Lower lobe of right lung (tissue), 2 donors: ENCODE measurements around the gene DNAJC1. TPM values are rescaled to one million over a fixed set of nuclear protein-coding genes. Genes with fewer than 3 reads are reported as not detected.

Experiments
- ATAC-seq, 2 donors: fragments of 200-7000 bp; cut with Tn5 transposase; one replicate each; pipeline ENCODE4 v1.9.1; 2020 to 2022; ENCODE audit warnings: mild to moderate bottlenecking in 2 of 2, moderate library complexity in 2 of 2
- DNase-seq: peaks from one replicate; pipeline ENCODE4 v3.0.0-alpha.2; 2020
- H3K27ac ChIP-seq: fragments of 200-600 bp; one replicate; pipeline ENCODE4 v1.8.0; 2022
- H3K27me3 ChIP-seq: fragments of 200-600 bp; one replicate; pipeline ENCODE4 v1.8.0; 2022; ENCODE audit warnings: low read depth
- H3K36me3 ChIP-seq: fragments of 200-600 bp; one replicate; pipeline ENCODE4 v1.8.0; 2022; ENCODE audit warnings: mild to moderate bottlenecking
- H3K4me1 ChIP-seq: fragments of 200-600 bp; one replicate; pipeline ENCODE4 v1.8.0; 2022
- H3K4me3 ChIP-seq: fragments of 200-600 bp; one replicate; pipeline ENCODE4 v1.8.0; 2022; ENCODE audit warnings: mild to moderate bottlenecking
- H3K9me3 ChIP-seq: fragments of 200-600 bp; one replicate; pipeline ENCODE4 v1.8.0; 2022
- CTCF ChIP-seq: fragments of 200-600 bp; IDR thresholded peaks from one replicate; pipeline ENCODE4 v1.8.0; 2022; ENCODE audit warnings: antibody characterized with exemption, mild to moderate bottlenecking
- intact Hi-C: fragments of 100-400 bp; cut with DNase I; formaldehyde crosslinking; loops from one replicate; pipeline ENCODE4 v1.11.0; 2022
- total RNA-seq: library from RNA; stranded (reverse); fragmentation: NEBNext Ultra II Directional; extraction: Animal tissue kit (Norgen Biotek cat#: 25700); gene quantifications from one replicate; pipeline ENCODE4 v1.2.1, GENCODE V29; 2021
- donor health status: DM: no; HTN: yes; CAD: no; lungs with severe emphysema.

Gene DNAJC1
- total RNA-seq, 1 donor from 2014 or later = 32.5 TPM

GRCh38 chr10:21754410-21755011 is 249.0 kb downstream of the DNAJC1 start:
- Histone ChIP-seq H3K27ac (no peak overlapping the region), H3K4me3 (no peak overlapping the region), H3K9me3 (no peaks in the 10 kb centered on the region), H3K27me3 (no peaks in the 10 kb centered on the region), H3K4me1 (no peaks in the 10 kb centered on the region), H3K36me3 (peaks cover 39% of the 10 kb centered on the region)
- DNase-seq (no peak), ATAC-seq (no peak)
- intact Hi-C loops = no loop called here
- no peak for TF ChIP-seq CTCF

- no peaks in the 10 kb centered on the region for H3K9me3 ChIP-seq
- peaks cover 30% of the 10 kb centered on the region for H3K36me3 ChIP-seq
- no peak overlapping the region for H3K27ac ChIP-seq
- H3K4me3 ChIP-seq = no peak overlapping the region
- H3K4me1 ChIP-seq = no peaks in the 10 kb centered on the region
- intact Hi-C loops = no loop called here
- no peak for TF ChIP-seq CTCF
- no peaks in the 10 kb centered on the region for H3K27me3 ChIP-seq
- DNase-seq = no peak
- ATAC-seq = no peak
These were observed 249.8 kb downstream of the DNAJC1 start for GRCh38 chr10:21753497-21754270.

GRCh38 chr10:21751341-21752310 is 251.9 kb downstream of the DNAJC1 start:
- H3K27me3 ChIP-seq = no peaks in the 10 kb centered on the region
- TF ChIP-seq CTCF = no peak
- no peaks in the 10 kb centered on the region for H3K4me1 ChIP-seq
- H3K4me3 ChIP-seq = no peak overlapping the region
- peaks cover 16% of the 10 kb centered on the region for H3K36me3 ChIP-seq
- H3K27ac ChIP-seq = no peak overlapping the region
- no peaks in the 10 kb centered on the region for H3K9me3 ChIP-seq
- intact Hi-C loops = no loop called here
- ATAC-seq = no peak
- DNase-seq = no peak

DNA sequence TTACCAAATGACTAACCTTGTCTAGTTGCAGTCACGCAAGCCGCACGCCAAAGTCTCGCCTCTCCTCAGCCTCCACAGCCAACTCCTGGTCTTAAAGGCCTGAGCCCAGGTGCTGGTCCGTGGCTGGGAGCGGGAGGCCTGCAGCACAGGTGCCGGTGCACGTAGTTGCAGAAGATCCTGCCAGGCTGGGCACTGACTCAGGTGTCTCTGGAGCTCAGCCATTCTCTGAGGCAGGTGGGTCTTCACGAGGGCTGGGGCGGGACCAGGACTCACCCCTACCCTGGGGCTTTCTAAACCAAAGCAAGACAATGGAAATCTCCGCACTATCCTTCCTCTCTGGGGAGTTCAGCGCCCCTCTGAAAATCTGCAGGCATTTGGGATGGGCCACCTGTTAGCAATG is 253.1 kb downstream of the DNAJC1 start:
- DNase-seq = no peak
- no peak overlapping the region for H3K27ac ChIP-seq
- intact Hi-C loops = no loop called here
- no peaks in the 10 kb centered on the region for H3K27me3 ChIP-seq
- H3K36me3 ChIP-seq = peaks cover 15% of the 10 kb centered on the region
- H3K4me1 ChIP-seq = no peaks in the 10 kb centered on the region
- no peak for ATAC-seq
- H3K4me3 ChIP-seq = no peak overlapping the region
- TF ChIP-seq CTCF = no peak
- H3K9me3 ChIP-seq = no peaks in the 10 kb centered on the region

GRCh38 chr10:21749788-21750187 is 253.7 kb downstream of the DNAJC1 start:
- no peaks in the 10 kb centered on the region for H3K9me3 ChIP-seq
- peaks cover 15% of the 10 kb centered on the region for H3K36me3 ChIP-seq
- DNase-seq = no peak
- no peak overlapping the region for H3K4me3 ChIP-seq
- H3K27ac ChIP-seq = no peak overlapping the region
- ATAC-seq = no peak
- H3K4me1 ChIP-seq = no peaks in the 10 kb centered on the region
- H3K27me3 ChIP-seq = no peaks in the 10 kb centered on the region
- TF ChIP-seq CTCF = no peak
- intact Hi-C loops = no loop called here
